Fibroblast of skin of right quadriceps (primary cell): ENCODE results near the gene ABCA12.

Experiments used
- DNase-seq: peaks from one replicate; pipeline ENCODE4 v3.0.0-alpha.2; 2013

ABCA12 gene

DNA sequence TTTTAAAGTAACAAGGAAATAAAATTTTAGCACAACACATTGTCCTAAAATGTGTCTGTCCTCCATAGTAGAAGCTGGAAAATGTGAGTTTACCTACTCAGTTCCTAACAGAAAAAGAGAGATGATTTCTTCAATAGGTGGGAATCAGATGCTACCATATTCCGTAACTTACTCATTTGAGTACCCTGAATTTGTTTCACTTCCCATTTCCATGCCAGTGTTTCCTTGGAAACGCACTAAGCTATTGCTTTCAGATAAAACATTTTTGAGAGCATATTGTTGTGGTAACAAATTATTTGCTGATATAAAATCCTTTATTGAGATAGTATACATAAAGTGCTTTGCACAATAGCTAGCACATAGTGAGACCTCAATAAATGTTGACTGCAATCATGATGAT is 191.5 kb downstream of the ABCA12 start:
- no peak for DNase-seq

GRCh38 chr2:214934006-214934405 is 204.4 kb downstream of the ABCA12 start:
- peak; percentile 2 for DNase-seq

DNA sequence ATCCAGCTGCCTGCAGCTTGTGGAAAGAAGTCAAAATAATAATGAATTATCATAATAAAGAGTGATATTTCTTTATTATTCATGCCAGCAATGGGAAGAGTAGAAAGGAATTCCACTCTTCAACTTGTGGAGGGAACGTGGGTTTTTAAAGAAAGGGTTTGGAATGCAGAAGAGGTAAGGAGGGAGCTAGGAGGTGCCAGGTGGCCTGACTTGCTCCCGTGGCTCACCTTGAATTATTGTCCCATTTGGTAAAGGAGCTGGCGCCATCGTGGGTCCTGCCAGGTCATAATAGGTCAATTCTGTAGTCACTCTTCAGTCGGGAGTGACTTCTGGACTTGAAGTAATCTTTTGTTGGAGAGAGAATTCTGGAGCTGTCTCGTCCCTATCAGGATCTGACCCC is 233.8 kb downstream of the ABCA12 start:
- no peak for DNase-seq

DNA sequence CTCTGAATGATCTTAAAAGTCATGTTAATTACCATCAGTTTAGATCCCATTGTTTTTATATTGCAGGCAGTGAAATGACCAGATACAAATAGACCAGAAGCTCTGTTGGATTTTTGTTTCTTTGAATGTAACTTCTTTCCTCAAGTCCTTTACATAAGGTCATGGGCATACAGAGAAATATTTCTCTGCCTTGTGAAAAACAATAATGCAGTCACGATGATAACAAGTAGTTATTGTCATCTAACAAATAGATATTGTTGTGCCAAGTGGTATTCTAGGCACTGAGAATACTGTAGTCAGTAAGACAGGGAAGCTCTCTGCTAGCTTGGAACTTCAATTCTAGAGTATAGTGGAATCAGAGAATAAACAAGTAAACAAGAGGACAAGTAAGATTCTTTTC is 234.2 kb downstream of the ABCA12 start:
- DNase-seq: no peak

- DNase-seq: no peak
Measured at GRCh38 chr2:214902286-214902685, 236.1 kb downstream of the ABCA12 start.

GRCh38 chr2:214899751-214900150 is 238.7 kb downstream of the ABCA12 start:
- no peak for DNase-seq

DNA sequence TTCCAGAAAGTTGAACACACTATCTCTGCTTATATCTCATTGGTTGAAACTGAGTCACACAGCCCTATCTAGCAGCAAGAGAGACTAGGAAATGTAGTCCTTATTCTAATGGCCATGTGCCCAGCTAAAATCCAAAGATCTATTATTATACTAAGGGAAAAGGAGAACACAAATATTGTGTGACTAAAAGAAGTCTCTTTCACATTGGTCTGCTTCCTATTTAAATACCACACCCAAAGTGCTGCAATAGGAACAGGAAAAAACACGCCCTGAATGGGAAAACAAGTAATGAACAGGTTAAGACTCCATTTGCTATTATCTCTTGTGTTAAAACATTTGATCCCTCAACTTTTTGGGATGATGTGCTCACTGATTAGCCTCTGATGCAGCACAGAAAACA is 242.2 kb downstream of the ABCA12 start:
- DNase-seq: no peak

GRCh38 chr2:214895469-214895868 is 243.0 kb downstream of the ABCA12 start:
- no peak for DNase-seq

- no peak for DNase-seq
Measured at GRCh38 chr2:214889301-214889700, 249.1 kb downstream of the ABCA12 start.

DNA sequence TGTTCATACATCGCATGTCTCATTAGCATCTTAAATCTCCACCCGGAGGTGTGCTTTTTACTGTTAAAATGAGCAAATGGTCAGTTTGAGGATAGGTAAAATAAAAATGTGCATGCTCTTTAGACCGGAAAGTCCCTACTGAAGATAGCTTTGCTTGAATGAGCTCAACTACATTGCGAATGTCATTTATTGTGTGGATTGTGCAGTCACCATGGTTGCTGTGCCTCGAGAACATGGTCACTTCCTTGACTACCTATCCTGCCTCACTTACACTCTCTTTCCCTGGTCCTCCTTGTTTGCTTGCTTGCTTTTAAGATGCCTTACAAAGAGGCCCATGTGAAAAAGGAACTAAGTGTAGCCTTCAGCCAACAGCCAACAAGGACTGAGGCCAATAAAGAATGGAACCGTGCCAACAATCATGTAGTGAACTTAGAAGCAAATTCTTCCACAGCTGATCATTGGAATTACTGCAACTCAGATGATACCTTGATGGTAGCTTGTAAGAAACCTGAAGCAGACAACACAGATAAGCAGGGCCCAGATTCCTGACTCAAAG is 256.7 kb downstream of the ABCA12 start:
- DNase-seq: peak; percentile 5
